DMS 273 (cell line): ENCODE measurements around the gene SLC27A3.
A peak's percentile ranks its signal among the peaks of the same experiment; 100 is the strongest.
"Not testable (repeated sequence)": the region's sequence is repeated elsewhere in the genome, so short reads cannot be mapped to it uniquely, and the experiment has no call there.

ENCODE experiments used
- DNase-seq: peaks from one replicate; lab custom pipeline; 2025; ENCODE audit not compliant: unreplicated experiment; lab: John Stamatoyannopoulos, UW

The SLC27A3 gene

GRCh38 chr1:153760440-153760839, 14.8 kb upstream of the SLC27A3 start:
- no peak for DNase-seq

- no peak for DNase-seq
Observed at GRCh38 chr1:153763365-153764225, 11.6 kb upstream of the SLC27A3 start.

- no peak for DNase-seq
Observed at GRCh38 chr1:153764310-153764709, 10.9 kb upstream of the SLC27A3 start.

GRCh38 chr1:153766663-153767062, 8.5 kb upstream of the SLC27A3 start:
- not testable (repeated sequence) for DNase-seq

- DNase-seq = no peak
Observed at GRCh38 chr1:153767519-153767918, 7.7 kb upstream of the SLC27A3 start.

GRCh38 chr1:153768316-153769181, 6.7 kb upstream of the SLC27A3 start:
- no peak for DNase-seq

GRCh38 chr1:153769221-153769620, 6.0 kb upstream of the SLC27A3 start:
- DNase-seq = no peak

GRCh38 chr1:153770797-153771196, 4.4 kb upstream of the SLC27A3 start:
- no peak for DNase-seq

- DNase-seq = no peak
Observed at GRCh38 chr1:153771261-153771660, 3.9 kb upstream of the SLC27A3 start.

GRCh38 chr1:153771841-153772593, 3.2 kb upstream of the SLC27A3 start:
- peak; percentile 56 for DNase-seq

GRCh38 chr1:153773096-153773921, 1.9 kb upstream of the SLC27A3 start:
- DNase-seq = no peak

GRCh38 chr1:153774026-153774595, 1.1 kb upstream of the SLC27A3 start:
- no peak for DNase-seq

- DNase-seq = peak; percentile 91
Observed at GRCh38 chr1:153775458-153776327, 486 bp downstream of the SLC27A3 start.

- no peak for DNase-seq
Observed at GRCh38 chr1:153776352-153776751, 1.1 kb downstream of the SLC27A3 start.

GRCh38 chr1:153776845-153777370, 1.7 kb downstream of the SLC27A3 start:
- no peak for DNase-seq

- no peak for DNase-seq
Observed at GRCh38 chr1:153777648-153778047, 2.4 kb downstream of the SLC27A3 start.

- DNase-seq = no peak
Observed at GRCh38 chr1:153778051-153778823, 3.0 kb downstream of the SLC27A3 start.
